Endothelial cell (in vitro differentiated cells): ENCODE measurements around the gene CDA. TPM values are rescaled to one million over a fixed set of nuclear protein-coding genes. Genes with fewer than 3 reads are reported as not detected.
A peak's percentile ranks its signal among the peaks of the same experiment; 100 is the strongest.

Source experiments
- DNase-seq: peaks from one replicate; pipeline ENCODE4 v3.0.0; 2021; ENCODE audit warnings: low spot score
- H3K27ac Mint-ChIP-seq: one replicate; pipeline ENCODE4 v1.8.0; 2021; ENCODE audit warnings: mixed read lengths, inconsistent platforms; ENCODE audit not compliant: unreplicated experiment
- H3K27me3 Mint-ChIP-seq: one replicate; pipeline ENCODE4 v1.8.0; 2021; ENCODE audit warnings: mild to moderate bottlenecking, moderate library complexity, mixed read lengths, inconsistent platforms; ENCODE audit not compliant: unreplicated experiment
- H3K36me3 Mint-ChIP-seq: one replicate; pipeline ENCODE4 v1.8.0; 2021; ENCODE audit warnings: mild to moderate bottlenecking, low read depth, mixed read lengths, inconsistent platforms; ENCODE audit not compliant: unreplicated experiment
- H3K4me1 Mint-ChIP-seq: one replicate; pipeline ENCODE4 v1.8.0; 2021; ENCODE audit warnings: mild to moderate bottlenecking, mixed read lengths, inconsistent platforms; ENCODE audit not compliant: unreplicated experiment
- H3K4me3 Mint-ChIP-seq: one replicate; pipeline ENCODE4 v1.8.0; 2021; ENCODE audit warnings: mild to moderate bottlenecking, mixed read lengths, inconsistent platforms; ENCODE audit not compliant: unreplicated experiment
- H3K9me3 Mint-ChIP-seq: one replicate; pipeline ENCODE4 v1.8.0; 2021; ENCODE audit warnings: mixed read lengths, inconsistent platforms; ENCODE audit not compliant: unreplicated experiment
- CTCF ChIP-seq: fragments of 200-600 bp; sonication (generic); IDR thresholded peaks from one replicate; pipeline ENCODE4 v1.5.0; 2021; ENCODE audit warnings: antibody characterized with exemption; ENCODE audit not compliant: unreplicated experiment
- total RNA-seq: library from RNA; stranded (reverse); fragmentation: NEBNext Ultra II Directional; extraction: Animal tissue kit (Norgen Biotek cat#: 25700); gene quantifications from one replicate; pipeline ENCODE4 v1.2.1, GENCODE V29; 2021; ENCODE audit not compliant: unreplicated experiment

CDA gene
- total RNA-seq, 1 donor from 2014 or later: 1.1 TPM

- Mint-ChIP-seq H3K27me3 (no peaks in the 10 kb centered on the region), H3K4me1 (peaks cover 2% of the 10 kb centered on the region), H3K9me3 (no peaks in the 10 kb centered on the region), H3K4me3 (peak overlapping the region; percentile 91), H3K27ac (peak overlapping the region; percentile 52), H3K36me3 (peaks cover 5% of the 10 kb centered on the region)
- no peak for DNase-seq
- TF ChIP-seq CTCF: no peak
Observed at GRCh38 chr1:20634065-20634593, 45.2 kb downstream of the CDA start.

- Mint-ChIP-seq H3K27me3 (no peaks in the 10 kb centered on the region), H3K27ac (no peak overlapping the region), H3K36me3 (peaks cover 5% of the 10 kb centered on the region), H3K4me1 (peaks cover 2% of the 10 kb centered on the region), H3K4me3 (peak overlapping the region; percentile 91), H3K9me3 (no peaks in the 10 kb centered on the region)
- peak; percentile 15 for DNase-seq
- no peak for TF ChIP-seq CTCF
Observed at GRCh38 chr1:20634594-20635084, 45.7 kb downstream of the CDA start.

GRCh38 chr1:20636785-20637347, 48.0 kb downstream of the CDA start:
- no peak for DNase-seq
- peaks cover 2% of the 10 kb centered on the region for H3K27me3 Mint-ChIP-seq
- no peak for TF ChIP-seq CTCF
- H3K9me3 Mint-ChIP-seq: no peaks in the 10 kb centered on the region
- H3K27ac Mint-ChIP-seq: no peak overlapping the region
- peak overlapping the region; percentile 26 for H3K4me3 Mint-ChIP-seq
- H3K4me1 Mint-ChIP-seq: peaks cover 2% of the 10 kb centered on the region
- H3K36me3 Mint-ChIP-seq: peaks cover 21% of the 10 kb centered on the region

- Mint-ChIP-seq H3K27ac (no peak overlapping the region), H3K4me1 (no peaks in the 10 kb centered on the region), H3K36me3 (peaks cover 25% of the 10 kb centered on the region)
Observed at GRCh38 chr1:20640183-20640597, 51.3 kb downstream of the CDA start.

More at GRCh38 chr1:20640183-20640597, 51.3 kb downstream of the CDA start:
- no peak overlapping the region for H3K4me3 Mint-ChIP-seq
- peaks cover 2% of the 10 kb centered on the region for H3K27me3 Mint-ChIP-seq
- DNase-seq: peak; percentile 59
- peak; percentile 90 for TF ChIP-seq CTCF
- no peaks in the 10 kb centered on the region for H3K9me3 Mint-ChIP-seq
